ENCODE data around the gene F10.

Gene F10

GRCh38 chr13:113152984-113153809 lies 30.6 kb downstream of the F10 start:
- Histone ChIP-seq H3K4me2 (ENCODE audit: low read depth, low read length, poor library complexity, severe bottlenecking) (peak overlapping the region; percentile 73), H3K4me3 (ENCODE audit: low read length, poor library complexity, severe bottlenecking) (peak overlapping the region; percentile 70), H3K9me2 (replicated peaks; ENCODE audit: low read depth, low read length) (no peaks in the 10 kb centered on the region), H3K27me3 (ENCODE audit: insufficient read depth, low read length, poor library complexity, severe bottlenecking) (no peaks in the 10 kb centered on the region), H3K79me2 (ENCODE audit: insufficient read depth, low read length) (no peaks in the 10 kb centered on the region), H3K9ac (ENCODE audit: low read depth, low read length, poor library complexity, severe bottlenecking) (peak overlapping the region; percentile 51), H4K20me1 (ENCODE audit: insufficient read depth, low read length, poor library complexity, severe bottlenecking) (no peaks in the 10 kb centered on the region), H3K4me1 (ENCODE audit: insufficient read depth, low read length, poor library complexity, severe bottlenecking) (peaks cover 17% of the 10 kb centered on the region), H2AFZ (ENCODE audit: low read length) (peak overlapping the region; percentile 73), H3F3A (ENCODE audit: low read depth) (no peaks in the 10 kb centered on the region), H3K9me3 (ENCODE audit: insufficient read depth, low read depth, low read length) (no peaks in the 10 kb centered on the region), H3K36me3 (ENCODE audit: insufficient read depth, low read length) (no peaks in the 10 kb centered on the region)
- TF ChIP-seq EZH2phosphoT487 (IDR thresholded peaks at IDR 0.05; ENCODE audit: borderline replicate concordance) (no peak), CTCF (conservative IDR thresholded peaks at IDR 0.05; ENCODE audit: low read length) (no peak)

- H3K4me3 ChIP-seq (ENCODE audit: low read length, poor library complexity, severe bottlenecking), result peak overlapping the region; percentile 70
- H2AFZ ChIP-seq (ENCODE audit: low read length), result peak overlapping the region; percentile 89
- peak overlapping the region; percentile 87 for H3K4me2 ChIP-seq (ENCODE audit: low read depth, low read length, poor library complexity, severe bottlenecking)
- H3K36me3 ChIP-seq (ENCODE audit: insufficient read depth, low read length), result no peaks in the 10 kb centered on the region
- peak overlapping the region; percentile 56 for H3K9ac ChIP-seq (ENCODE audit: low read depth, low read length, poor library complexity, severe bottlenecking)
- H3K79me2 ChIP-seq (ENCODE audit: insufficient read depth, low read length), result no peaks in the 10 kb centered on the region
- no peaks in the 10 kb centered on the region for H3K9me3 ChIP-seq (ENCODE audit: insufficient read depth, low read depth, low read length)
- no peaks in the 10 kb centered on the region for H3K9me2 ChIP-seq (replicated peaks; ENCODE audit: low read depth, low read length)
- H3F3A ChIP-seq (ENCODE audit: low read depth), result no peaks in the 10 kb centered on the region
- H3K4me1 ChIP-seq (ENCODE audit: insufficient read depth, low read length, poor library complexity, severe bottlenecking), result peaks cover 17% of the 10 kb centered on the region
- no peaks in the 10 kb centered on the region for H4K20me1 ChIP-seq (ENCODE audit: insufficient read depth, low read length, poor library complexity, severe bottlenecking)
- TF ChIP-seq CTCF (conservative IDR thresholded peaks at IDR 0.05; ENCODE audit: low read length) (no peak), EZH2phosphoT487 (IDR thresholded peaks at IDR 0.05; ENCODE audit: borderline replicate concordance) (no peak)
- H3K27me3 ChIP-seq (ENCODE audit: insufficient read depth, low read length, poor library complexity, severe bottlenecking), result no peaks in the 10 kb centered on the region
Measured at GRCh38 chr13:113153810-113154748, 31.5 kb downstream of the F10 start.

GRCh38 chr13:113155201-113155600 lies 32.6 kb downstream of the F10 start:
- H3K9ac ChIP-seq (ENCODE audit: low read depth, low read length, poor library complexity, severe bottlenecking), result no peak overlapping the region
- H3K4me2 ChIP-seq (ENCODE audit: low read depth, low read length, poor library complexity, severe bottlenecking), result peak overlapping the region; percentile 87
- TF ChIP-seq EZH2phosphoT487 (IDR thresholded peaks at IDR 0.05; ENCODE audit: borderline replicate concordance) (no peak), CTCF (conservative IDR thresholded peaks at IDR 0.05; ENCODE audit: low read length) (no peak; the same call in 1 of the 2 replicates)
- H3F3A ChIP-seq (ENCODE audit: low read depth), result no peaks in the 10 kb centered on the region
- no peaks in the 10 kb centered on the region for H4K20me1 ChIP-seq (ENCODE audit: insufficient read depth, low read length, poor library complexity, severe bottlenecking)
- H3K4me1 ChIP-seq (ENCODE audit: insufficient read depth, low read length, poor library complexity, severe bottlenecking), result peaks cover 17% of the 10 kb centered on the region
- H3K36me3 ChIP-seq (ENCODE audit: insufficient read depth, low read length), result no peaks in the 10 kb centered on the region
- H2AFZ ChIP-seq (ENCODE audit: low read length), result no peak overlapping the region
- H3K4me3 ChIP-seq (ENCODE audit: low read length, poor library complexity, severe bottlenecking), result no peak overlapping the region
- no peaks in the 10 kb centered on the region for H3K27me3 ChIP-seq (ENCODE audit: insufficient read depth, low read length, poor library complexity, severe bottlenecking)
- H3K9me2 ChIP-seq (replicated peaks; ENCODE audit: low read depth, low read length), result no peaks in the 10 kb centered on the region
- H3K79me2 ChIP-seq (ENCODE audit: insufficient read depth, low read length), result no peaks in the 10 kb centered on the region
- H3K9me3 ChIP-seq (ENCODE audit: insufficient read depth, low read depth, low read length), result no peaks in the 10 kb centered on the region
